ENCODE measurements around the gene KYNU.
"Not testable (repeated sequence)": the region's sequence is repeated elsewhere in the genome, so short reads cannot be mapped to it uniquely, and the experiment has no call there.

Gene KYNU

DNA sequence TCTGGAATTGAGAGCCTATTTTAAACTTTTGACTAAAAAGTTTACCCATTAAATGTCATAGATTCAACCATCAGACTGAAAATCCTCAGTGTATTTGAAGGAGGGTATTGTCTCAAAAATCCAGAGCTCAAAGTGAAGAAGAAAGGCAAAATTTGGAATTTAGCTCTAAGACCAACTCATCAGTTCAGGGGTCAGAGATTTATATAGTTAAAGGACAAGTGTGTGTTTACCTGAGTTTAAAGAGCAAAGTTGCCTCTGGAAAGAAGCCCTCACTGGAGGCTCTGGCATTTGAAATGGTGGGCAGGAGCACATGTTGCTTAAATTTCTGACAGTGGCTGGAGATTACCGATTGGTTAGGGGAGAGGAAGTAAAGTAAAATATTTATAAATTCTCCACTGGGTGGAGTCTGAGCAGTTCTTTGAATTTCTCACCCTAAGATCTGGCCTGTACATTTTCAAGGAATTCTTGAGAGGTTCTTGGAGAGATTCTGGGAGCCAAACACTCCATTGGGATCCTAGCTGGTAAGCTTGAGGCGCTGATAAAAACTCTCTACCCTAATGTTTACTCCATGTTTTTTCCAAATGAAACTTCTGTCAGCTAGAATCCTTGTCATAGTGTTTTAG, at the start of gene KYNU:
Gene KYNU, plus strand, starts transcription at position 449 of the 623 bp plus-strand sequence. CDS start 7,704 bp downstream, outside the sequence.
- no peak for DNase-seq (ENCODE audit: low read depth)

DNA sequence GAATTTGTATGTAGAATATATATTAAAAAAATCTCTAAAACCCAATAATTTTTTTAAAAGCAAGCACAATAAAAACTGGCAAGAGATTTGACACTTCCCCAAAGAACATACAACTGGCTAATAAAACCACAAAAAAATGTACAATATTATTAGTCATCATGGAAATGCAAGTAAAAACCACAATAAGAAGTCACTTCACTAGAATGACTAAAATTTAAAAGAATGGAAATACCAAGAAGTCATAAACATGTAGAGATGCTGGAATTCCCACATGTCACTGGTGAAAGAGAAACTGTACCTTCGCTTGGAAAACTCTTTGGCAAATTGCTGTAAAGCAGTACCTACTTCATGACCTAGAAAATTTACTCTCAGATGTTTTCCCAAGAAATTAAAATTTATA, 43.4 kb upstream of the KYNU start:
- no peak for DNase-seq (ENCODE audit: low read depth)

DNA sequence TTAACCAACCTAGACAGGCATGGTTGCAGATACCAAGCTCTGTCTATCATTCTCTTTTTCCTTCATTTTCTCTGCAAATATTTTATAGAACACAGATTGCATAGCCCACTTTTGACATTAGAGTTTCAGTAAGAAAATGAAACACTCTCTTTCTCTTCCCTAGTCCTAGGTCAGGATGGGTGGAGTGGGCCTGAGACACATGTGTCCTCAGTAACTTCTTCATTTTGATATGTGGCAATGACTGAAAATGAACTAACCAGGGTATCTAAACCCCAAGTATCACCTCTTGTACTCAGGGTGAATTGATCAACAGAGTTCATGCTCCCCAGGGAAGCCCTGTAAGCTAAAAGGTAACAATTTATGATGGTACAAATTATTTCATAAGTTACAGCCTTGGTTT, 37.0 kb upstream of the KYNU start:
- DNase-seq (ENCODE audit: low read depth), result no peak

DNA sequence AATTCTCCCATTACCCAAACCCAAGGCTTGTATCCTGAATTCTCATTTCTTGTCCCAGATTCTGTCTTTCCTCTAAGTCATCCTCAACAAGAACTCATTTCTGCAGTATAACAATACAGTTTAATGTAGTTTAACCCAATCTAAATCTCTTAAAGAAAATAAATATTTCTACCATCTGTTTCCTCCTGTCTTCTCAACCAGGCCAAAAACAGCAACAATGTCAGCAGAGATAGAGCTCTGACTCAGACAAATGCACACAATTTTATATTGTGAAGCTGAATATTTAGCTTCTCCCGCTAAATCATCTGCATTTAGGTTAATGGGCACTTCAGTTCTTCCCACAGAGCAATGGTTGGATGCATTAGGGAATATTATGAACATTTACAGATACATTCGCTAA, 35.7 kb upstream of the KYNU start:
- DNase-seq (ENCODE audit: low read depth), result no peak

DNA sequence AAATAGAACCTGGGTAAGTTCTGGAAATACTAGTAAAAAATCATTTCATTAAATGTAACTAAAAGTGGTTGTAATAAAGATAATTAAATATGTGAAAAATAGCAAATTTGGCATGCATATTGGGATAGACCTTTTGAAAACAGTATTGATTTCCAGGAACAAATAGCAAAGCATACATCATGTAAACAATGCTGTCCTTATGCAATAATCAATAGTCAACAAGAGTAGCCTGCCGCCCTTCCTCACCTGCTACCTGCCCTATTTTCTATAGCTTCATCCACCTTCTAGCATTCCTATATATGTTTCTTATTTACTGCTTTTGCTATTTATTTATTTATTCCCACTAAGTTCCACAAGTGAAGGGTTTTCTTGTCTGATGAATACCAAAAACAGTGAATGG, 35.1 kb upstream of the KYNU start:
- no peak for DNase-seq (ENCODE audit: low read depth)

DNA sequence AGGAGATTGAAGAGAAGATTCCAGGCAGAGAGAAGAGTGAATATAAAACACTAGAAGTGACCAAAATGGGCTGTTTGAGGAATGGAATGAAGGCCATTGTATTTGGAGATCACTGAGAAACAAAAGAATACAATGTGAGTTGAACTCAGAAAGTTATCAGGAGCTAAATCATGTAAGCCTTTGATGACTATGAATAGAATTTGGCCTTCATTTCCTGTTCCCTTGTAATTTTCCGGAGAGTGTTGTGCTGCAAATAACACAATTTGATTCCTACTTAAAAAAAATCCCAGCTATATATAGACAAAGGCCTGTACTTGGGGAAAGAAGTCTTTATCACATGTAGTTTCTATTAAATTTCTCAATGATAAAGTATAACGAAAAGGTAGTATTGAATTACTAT, 33.7 kb upstream of the KYNU start:
- DNase-seq (ENCODE audit: low read depth), result no peak

DNA sequence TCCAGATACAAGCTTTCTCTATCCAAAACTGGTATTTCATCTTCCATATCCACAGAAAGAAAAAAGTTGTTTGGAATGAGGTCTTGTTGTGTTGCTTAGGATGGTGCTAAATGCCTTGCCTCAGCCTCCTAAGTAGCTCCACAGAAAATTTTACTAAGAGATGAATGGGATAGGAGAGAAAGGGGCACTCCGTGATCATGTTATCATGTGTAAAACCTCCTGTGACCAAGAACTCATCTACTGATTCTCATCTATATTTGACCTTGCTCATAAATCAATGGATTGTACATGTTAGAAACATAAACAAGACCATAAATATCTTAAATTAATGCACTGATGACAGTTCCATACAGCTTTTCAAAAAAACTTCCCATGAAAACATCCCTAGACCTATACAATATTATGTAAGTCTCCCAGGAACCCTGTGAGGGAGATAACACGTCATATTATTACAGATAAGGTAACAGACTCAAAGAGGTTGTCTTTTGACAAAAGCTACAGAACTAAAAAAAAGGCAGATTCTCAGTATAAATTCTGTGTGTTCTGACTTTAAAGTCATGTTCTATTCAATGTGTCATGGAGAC, 29.3 kb upstream of the KYNU start:
- no peak for DNase-seq (ENCODE audit: low read depth)

DNA sequence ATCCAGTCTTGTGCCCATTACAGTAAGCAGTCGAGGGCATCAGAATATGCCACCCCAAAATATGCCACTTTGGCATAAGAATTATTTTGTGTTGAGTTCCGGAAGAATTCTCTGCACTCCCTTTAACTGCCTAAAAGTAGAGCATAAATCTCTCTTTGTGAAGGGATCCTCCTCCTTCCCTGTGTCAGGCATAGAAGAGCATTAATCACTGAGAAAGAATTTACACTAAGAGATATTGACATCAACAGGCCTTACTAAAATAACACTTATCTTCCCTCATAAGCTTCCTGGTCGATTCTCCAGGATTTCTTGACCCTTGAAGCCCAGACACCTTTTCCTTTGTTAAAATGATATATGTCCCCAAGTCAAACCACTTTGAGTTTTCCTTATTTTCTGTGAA, 27.6 kb upstream of the KYNU start:
- no peak for DNase-seq (ENCODE audit: low read depth)

DNA sequence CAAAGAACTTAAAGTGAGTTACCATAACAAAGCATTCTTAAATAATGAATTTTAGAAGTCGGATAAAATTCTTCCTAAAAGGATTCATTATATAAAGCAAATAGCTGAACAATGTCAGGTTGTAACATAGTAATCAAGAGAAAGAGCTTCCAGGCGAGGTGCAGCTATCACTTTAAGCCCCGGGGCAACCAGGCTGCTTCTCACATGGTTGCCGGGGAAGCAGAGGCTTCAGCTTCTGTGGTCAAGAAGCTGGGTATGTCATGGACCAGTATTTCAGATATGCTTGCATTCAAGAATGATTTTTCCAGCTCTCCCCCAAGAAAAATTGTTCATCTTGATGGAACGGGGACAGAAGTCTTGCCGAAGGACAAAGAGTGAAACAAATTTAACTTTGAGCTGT, 23.6 kb upstream of the KYNU start:
- DNase-seq (ENCODE audit: low read depth), result no peak

DNA sequence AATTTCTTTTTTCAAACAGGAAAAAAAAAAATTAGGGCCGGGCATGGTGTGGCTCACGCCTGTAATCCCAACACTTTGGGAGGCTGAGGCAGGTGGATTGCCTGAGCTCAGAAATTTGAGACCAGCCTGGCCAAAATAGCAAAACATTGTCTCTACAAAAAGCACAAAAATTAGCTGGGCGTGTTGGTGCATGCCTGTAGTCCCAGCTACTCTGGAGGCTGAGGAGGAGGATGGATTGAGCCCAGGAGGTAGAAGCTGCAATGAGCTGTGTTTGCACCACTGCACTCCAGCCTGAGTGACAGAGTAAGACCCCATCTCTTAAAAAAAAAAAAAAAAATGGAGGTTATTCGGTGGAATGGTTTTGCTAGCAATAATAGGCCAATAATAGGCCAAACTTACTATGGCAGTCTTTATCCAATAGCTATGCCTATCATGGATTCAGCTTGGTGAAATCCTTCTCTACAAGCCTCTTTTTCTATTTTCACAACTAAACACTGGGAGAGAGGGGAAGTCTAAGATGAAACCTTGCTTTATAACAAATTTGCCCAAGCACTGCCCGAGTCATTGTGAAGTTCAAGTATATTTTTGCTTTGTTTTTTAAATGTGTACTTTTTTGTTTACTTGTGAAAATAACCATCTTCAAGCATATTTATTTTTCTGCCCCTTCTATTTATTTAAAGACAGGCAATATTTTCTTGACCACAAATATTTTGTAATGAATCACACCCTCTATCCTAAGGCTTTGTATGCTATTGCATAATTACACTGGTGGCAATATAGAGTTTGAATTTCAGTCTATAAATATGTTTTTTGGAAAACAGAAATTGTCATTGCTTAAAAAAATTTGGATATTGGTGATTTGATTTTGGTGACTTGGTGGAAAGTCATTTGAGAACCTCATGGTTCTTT, 20.0 kb upstream of the KYNU start:
- DNase-seq (ENCODE audit: low read depth), result no peak

DNA sequence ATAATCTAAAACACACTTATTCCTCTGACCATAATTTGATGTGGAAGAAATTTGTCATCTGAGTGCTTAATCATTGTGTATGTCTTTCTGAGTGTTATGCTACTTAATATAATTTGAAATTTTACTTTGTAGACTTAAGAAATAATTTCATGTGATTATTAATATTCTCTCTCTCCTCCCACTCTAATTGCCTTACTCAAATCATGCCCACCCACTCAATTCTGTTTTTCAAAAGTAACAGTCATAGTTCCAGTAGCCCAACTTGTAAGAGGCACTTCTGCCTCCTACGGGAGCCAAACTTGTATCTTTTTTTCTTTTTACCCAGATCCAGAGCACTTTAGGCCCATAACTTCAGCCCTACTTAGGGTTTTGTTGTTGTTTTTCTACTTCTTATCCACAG, 18.5 kb upstream of the KYNU start:
- DNase-seq (ENCODE audit: low read depth), result no peak

DNA sequence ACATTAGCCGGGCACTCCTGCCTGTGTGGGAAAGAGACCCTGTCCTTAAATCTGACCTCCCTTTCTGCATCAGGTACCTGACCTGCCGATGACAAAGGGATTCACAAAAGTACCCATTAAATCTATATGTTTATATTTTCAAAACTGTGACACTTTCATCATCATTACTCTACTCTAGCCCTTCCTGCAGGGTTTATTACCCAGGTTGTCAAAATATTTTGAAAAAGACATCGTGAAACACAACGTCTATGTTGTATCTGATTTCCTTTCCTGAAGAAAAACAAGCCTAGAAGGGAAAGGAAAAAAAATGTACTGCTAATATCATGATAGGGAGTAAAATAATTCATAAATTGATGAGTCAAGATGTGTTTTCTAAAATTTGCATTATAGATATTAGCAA, 15.2 kb upstream of the KYNU start:
- DNase-seq (ENCODE audit: low read depth), result no peak

DNA sequence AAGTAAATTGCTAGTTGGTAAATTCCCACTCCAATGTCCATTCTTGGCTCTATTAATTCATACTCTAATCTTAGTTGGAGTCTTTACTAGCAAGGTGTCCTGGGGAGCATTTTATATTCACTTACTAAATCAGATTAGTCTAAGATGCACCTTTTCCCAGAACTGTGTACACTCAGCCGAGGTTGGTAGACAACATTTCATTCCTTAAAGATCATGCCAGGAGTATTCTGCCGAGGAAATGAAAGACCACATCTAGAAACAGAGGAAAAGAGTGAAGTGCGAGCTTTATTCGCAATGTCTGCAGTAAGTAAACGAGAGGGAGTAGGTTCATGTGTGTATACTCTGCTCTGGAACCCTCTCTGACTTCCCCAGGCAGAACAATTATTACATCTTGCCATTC, 14.6 kb upstream of the KYNU start:
- DNase-seq (ENCODE audit: low read depth), result no peak

DNA sequence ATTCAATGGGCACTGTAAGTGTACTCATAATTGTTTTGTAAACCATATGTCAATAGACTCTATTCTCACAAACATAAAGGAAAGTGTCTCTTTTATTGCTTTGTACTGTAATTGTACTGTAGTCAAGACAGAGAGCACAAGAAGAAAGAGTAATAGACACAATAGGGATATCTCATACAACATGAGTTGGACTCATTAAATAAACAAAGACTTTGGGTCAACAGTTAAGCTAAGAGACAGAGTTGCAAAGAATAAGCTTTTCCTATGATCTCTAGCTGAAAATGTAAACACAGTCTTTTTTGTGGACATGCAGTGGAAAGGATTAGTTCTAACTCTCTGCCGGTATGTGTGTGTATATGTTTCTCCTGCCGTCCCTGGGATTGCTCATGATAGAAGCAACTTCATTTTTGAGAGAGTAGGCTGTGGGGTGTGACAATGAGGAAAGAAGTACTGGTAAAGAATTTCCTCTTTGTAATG, 13.9 kb upstream of the KYNU start:
- no peak for DNase-seq (ENCODE audit: low read depth)

DNA sequence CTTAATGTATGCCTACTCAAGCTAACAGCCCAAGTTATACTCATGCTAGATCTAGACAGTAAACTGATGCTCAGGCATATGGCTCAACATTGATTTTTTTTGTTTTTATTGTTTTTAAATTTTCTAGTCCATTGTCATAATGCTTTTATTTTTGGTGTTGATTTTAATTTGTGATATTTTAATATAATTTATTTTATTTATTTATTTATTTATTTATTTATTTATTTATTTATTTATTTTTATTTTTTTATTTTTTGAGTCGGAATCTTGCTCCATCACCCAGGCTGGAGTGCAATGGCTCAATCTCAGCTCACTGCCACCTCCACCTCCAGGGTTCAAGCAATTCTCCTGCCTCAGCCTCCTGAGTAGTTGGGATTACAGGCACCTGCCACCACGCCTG, 12.9 kb upstream of the KYNU start:
- DNase-seq (ENCODE audit: low read depth), result not testable (repeated sequence)

DNA sequence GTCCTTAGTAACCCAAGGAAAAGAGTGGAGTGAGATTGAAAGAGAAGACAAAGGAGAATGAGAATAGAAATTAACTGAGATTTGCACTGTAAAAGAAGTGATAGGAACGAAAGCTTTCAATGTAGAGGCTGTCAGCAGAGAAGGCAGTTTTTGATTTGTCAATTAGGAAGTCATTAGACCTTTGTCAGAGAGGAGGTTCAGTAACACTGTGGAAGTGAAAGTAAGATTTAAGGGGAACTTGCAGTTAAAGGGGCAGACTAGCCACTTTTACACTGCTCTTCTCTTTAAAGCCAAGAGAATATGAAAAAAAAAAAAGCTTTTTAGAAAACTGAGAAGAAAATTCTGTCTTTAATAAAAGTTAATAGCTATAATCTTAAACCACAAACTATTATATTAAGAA, 11.5 kb upstream of the KYNU start:
- no peak for DNase-seq (ENCODE audit: low read depth)

DNA sequence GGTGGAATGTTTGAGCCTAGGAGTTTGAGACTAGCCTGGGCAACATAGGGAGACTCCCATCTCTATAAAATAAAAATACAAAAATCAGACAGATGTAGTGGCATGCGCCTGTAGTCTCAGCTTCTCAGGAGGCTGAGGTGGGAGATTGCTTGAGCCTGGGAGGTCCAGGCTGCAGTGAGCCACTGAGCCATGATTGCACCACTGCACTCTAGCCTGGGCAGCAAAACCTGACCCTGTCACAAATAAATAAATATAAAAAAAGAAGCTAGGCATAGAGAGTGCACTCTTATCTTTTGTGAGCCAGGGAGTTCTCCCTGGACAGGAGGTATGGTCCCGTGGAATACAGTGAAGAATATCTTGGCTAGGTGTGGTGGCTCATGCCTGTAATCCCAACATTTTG, 11.0 kb upstream of the KYNU start:
- no peak for DNase-seq (ENCODE audit: low read depth)

DNA sequence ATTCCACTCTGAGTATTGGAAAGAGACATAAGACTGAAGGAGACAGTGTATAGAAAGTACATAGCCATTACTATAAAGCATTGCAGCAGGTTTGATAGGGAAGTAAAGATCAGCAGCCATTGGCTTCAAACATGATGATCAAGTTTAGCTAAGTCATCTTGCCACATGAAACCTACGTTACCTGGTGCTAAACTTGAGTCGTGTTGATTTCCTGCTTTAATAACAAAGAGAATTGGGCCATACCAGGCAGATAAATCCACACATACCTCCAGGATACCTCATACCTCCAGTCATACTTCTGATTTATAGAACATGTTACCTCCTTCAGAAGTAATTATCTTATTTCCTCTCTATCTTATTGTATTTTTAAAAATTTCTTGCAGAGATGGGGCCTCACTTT, 10.3 kb upstream of the KYNU start:
- DNase-seq (ENCODE audit: low read depth), result no peak

DNA sequence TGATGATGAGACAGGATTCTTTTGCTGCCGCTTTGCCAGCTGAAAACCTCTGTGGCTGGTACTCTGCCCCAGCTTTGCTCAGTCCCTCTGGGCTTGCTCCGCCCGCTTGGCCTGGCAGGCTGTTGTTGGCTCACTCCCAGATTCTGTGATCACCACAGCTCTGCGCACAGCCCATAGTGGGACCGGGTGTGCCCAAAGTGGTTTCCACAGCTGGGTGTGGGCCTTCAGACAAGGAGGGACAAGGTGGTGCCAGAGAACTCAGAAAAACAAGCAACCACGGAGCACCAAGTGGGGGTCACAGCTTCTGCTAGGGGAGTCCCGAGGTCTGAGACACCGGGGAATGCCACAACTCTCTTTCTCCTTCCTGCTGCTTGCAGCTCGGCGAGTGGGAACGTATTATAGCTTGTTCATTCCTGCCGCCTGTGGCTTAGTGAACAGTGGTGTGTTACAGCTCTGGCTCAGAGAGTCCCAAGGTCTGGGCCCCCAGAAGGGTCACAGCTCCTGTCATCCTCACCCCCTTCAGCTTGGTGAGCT, 9.2 kb upstream of the KYNU start:
- no peak for DNase-seq (ENCODE audit: low read depth)

DNA sequence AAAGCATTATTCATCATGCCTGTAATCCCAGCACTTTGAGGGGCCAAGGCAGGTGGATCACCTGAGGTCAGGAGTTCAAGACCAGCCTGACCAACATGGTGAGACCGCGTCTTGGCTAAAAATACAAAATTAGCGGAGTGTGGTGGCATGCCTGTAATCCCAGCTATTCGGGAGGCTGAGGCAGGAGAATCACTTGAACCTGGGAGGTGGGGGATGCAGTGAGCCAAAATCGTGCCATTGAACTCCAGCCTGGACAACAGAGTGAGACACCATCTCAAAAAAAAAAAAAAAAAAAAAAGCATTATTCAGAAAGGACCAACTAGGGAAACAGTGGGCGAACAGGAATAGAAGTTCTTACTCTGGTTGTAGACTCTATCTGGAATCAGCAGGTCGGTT, 8.4 kb upstream of the KYNU start:
- DNase-seq (ENCODE audit: low read depth), result not testable (repeated sequence)

DNA sequence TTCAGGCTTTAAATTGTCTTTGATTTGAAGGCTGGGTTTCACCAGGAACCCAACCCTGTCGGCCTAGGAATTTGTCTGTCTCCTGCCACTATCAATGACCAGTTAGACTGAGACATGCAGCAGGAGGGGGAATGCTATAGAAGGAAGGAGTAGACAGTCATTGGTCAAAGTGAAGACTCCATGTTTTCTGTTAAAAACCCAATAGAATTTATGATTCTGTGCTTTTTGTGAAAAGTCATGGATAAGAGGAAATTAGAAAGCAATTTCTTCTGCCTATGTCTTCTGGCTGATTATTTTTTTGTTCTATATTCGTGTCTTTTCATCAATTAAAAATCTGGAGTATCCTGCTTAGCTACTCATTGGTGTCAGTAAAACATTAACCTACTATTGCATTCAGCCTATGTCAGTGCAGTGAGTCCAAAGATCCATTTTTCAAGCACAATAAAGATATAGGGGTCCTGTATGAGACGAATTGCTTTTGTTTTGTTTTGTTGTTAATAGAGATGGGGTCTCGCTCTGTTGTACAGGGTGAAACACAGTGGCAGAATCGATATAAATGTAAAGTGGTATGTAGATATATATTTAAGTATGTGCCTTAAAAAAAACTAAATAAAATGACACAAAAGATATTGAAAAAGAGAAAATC, 7.9 kb upstream of the KYNU start:
- no peak for DNase-seq (ENCODE audit: low read depth)

DNA sequence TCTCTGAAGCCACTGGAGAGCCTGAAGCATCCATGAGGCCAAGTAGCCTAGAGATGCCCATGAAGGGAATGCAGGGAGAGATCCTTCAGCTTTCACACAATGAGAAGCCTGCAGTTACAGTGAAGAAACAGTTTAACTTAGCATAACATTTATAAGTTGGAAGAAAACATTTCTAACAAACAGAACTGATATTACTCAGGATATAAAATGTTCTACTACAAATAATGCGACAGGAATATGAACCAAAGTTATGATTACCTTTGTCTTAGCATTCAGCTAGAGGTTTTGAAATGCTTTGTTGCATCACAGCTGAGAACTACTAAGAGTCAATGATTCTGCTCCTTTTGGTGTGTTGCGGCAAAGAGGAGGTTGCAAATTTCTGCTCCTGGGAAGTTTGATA, 6.9 kb upstream of the KYNU start:
- no peak for DNase-seq (ENCODE audit: low read depth)

Measured in GM04503 (cell line).